H1 (cell line): ENCODE results near the gene LONRF2. TPM values are rescaled to one million over a fixed set of nuclear protein-coding genes. Genes with fewer than 3 reads are reported as not detected.

Source experiments
- BCL11A ChIP-seq, 2 experiments: IDR thresholded peaks; one replicate each; pipeline ENCODE4 v1.6.1; 2011; ENCODE audit warnings: low read depth in 2 of 2, low read length in 2 of 2, mild to moderate bottlenecking in 2 of 2
- CBX8 ChIP-seq: fragments of 300-800, 300-1000 bp; sonication (generic); IDR thresholded peaks from 2 replicates; pipeline ENCODE4 v1.7.1; 2016; ENCODE audit warnings: low read depth, low read length, borderline replicate concordance
- GTF2F1 ChIP-seq: IDR thresholded peaks from 2 replicates; pipeline ENCODE4 v1.6.1; 2012; ENCODE audit warnings: low read depth, low read length, improper control_type of control experiment, borderline replicate concordance
- JUND ChIP-seq: IDR thresholded peaks from 2 replicates; pipeline ENCODE4 v1.6.1; 2011; ENCODE audit warnings: mild to moderate bottlenecking, improper control_type of control experiment, low read length
- NRF1 ChIP-seq: IDR thresholded peaks from 2 replicates; pipeline ENCODE4 v1.6.1; 2011; ENCODE audit warnings: mild to moderate bottlenecking, low read depth, low read length, improper control_type of control experiment
- POLR2A ChIP-seq, 2 experiments: IDR thresholded peaks; 1 replicate in 1 of 2; 2 replicates in 1 of 2; pipeline ENCODE4 v1.6.1; 2011; ENCODE audit warnings: low read depth in 2 of 2, low read length in 2 of 2, mild to moderate bottlenecking in 2 of 2; ENCODE audit errors: control extremely low read depth in 1 of 2
- RNF2 ChIP-seq: fragments of 200-900, 300-1000 bp; sonication (generic); IDR thresholded peaks from 2 replicates; pipeline ENCODE4 v1.7.1; 2016; ENCODE audit warnings: borderline replicate concordance, low read depth, mild to moderate bottlenecking, antibody characterized with exemption, low read length; ENCODE audit not compliant: poor library complexity, severe bottlenecking; ENCODE audit errors: missing control alignments
- SP2 ChIP-seq: IDR thresholded peaks from 2 replicates; pipeline ENCODE4 v1.6.1; 2012; ENCODE audit warnings: mild to moderate bottlenecking, low read length, inconsistent platforms
- SP4 ChIP-seq: IDR thresholded peaks from 2 replicates; pipeline ENCODE4 v1.6.1; 2012; ENCODE audit warnings: low read length, inconsistent platforms
- TBP ChIP-seq: IDR thresholded peaks from 2 replicates; pipeline ENCODE4 v1.6.1; 2011; ENCODE audit warnings: low read depth, low read length, improper control_type of control experiment
- TCF12 ChIP-seq: IDR thresholded peaks from 2 replicates; pipeline ENCODE4 v1.6.1; 2011; ENCODE audit warnings: low read depth, mild to moderate bottlenecking, low read length
- polyA plus RNA-seq, 7 experiments: library from polyadenylated mRNA; depleted of rRNA in 3 of 7; stranded (reverse) in 5 of 7; unstranded in 2 of 7; fragments of >200 nt in 5 of 7; fragments of 200-250 nt in 2 of 7; gene quantifications; 1 replicate in 5 of 7; 2 replicates in 1 of 7; 4 replicates in 1 of 7; pipeline versions ENCODE4 v1.2.1 to v1.2.3, GENCODE V29; 2011 to 2013; ENCODE audit warnings: missing spikeins in 2 of 7, mixed read lengths in 2 of 7
- total RNA-seq: library from RNA; stranded (reverse); fragmentation: NEBNext Ultra II Directional; extraction: Animal tissue kit (Norgen Biotek cat#: 25700); gene quantifications from 2 replicates; pipeline ENCODE4 v1.2.1, GENCODE V29; 2021

LONRF2 gene
- total and polyA plus RNA-seq, 2 of the 8 experiments (the other 6 are each of a cell fraction or from before 2014, with no cell fraction given) = 0.24 to 0.74 TPM

DNA sequence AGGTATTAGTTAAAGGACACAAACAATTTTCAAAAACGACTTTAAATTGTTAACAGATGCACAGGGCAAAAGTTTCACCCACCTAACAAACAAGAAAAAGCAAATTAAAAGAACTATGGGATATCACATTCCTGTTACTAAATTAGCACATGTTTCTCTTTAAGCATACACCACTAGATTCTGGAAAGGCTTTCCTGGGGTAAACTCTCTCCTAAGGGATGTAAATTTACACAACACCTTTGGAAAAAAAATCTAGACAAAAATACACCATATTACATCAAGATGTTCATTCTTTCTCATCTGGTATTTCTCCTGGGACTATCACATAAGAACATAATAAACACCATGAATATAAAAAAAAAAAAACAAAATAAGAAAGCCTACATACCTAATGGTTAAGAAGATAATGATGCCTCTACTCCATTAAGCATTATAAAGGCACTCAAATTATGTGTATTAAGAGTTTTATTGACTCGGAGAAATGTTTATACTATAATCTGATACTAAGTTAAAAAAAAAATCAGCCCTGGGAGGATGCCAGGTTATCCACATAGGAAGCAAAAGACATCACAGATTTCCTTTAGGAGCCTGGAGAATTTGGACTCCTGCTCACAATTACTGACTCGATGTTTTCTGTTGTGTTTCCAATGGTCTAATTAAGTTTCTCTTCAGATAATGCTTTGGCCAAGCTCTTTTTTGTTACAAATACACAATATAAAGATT is 97.2 kb downstream of the LONRF2 start (continued):
- TF ChIP-seq RNF2 = no peak
- TF ChIP-seq TCF12 = no peak
- TF ChIP-seq SP2 = no peak
- TF ChIP-seq JUND = no peak
- TF ChIP-seq GTF2F1 = no peak
- TF ChIP-seq SP4 = no peak
- no peak for TF ChIP-seq CBX8
- no peak for TF ChIP-seq POLR2A (IDR thresholded peaks at IDR 0.05; ENCODE audit: control extremely low read depth in 1 of 2, low read depth in 2 of 2, low read length in 2 of 2)
- TF ChIP-seq NRF1 = no peak
- TF ChIP-seq TBP = no peak
- no peak for TF ChIP-seq BCL11A (IDR thresholded peaks at IDR 0.05; ENCODE audit: low read depth in 2 of 2, low read length in 2 of 2)
